A673 (cell line): ENCODE data around the gene HOXB13. TPM values are rescaled to one million over a fixed set of nuclear protein-coding genes. Genes with fewer than 3 reads are reported as not detected.

Source experiments
- BruUV-seq: library from RNA; stranded (reverse); fragments of 400-500 nt; replicated peaks from 2 replicates; lab custom pipeline; 2021; lab: Mats Ljungman, UMichigan
- CTCF ChIA-PET: fragments of 300-600 bp; sonication (Branson Sonifier 250); formaldehyde crosslinking; loops from one replicate; lab custom pipeline; 2022; ENCODE audit warnings: antibody characterized with exemption; lab: Charles Lee
- POLR2A ChIA-PET: fragments of 300-600 bp; sonication (Branson Sonifier 250); formaldehyde crosslinking; loops from one replicate; lab custom pipeline; 2022; ENCODE audit warnings: antibody characterized with exemption; ENCODE audit not compliant: low non-redundant PET; lab: Charles Lee
- DNase-seq: peaks from one replicate; pipeline ENCODE4 v3.0.0-alpha.2; 2015; ENCODE audit warnings: low spot score
- H3K27ac ChIP-seq: fragments of 200-600 bp; sonication (generic); 2 replicates; pipeline ENCODE4 v1.5.1; 2016; ENCODE audit warnings: mixed run types, low read depth, mild to moderate bottlenecking, mixed read lengths, antibody characterized with exemption, low read length; ENCODE audit not compliant: poor library complexity, severe bottlenecking
- H3K27me3 ChIP-seq: fragments of 200-600 bp; sonication (generic); replicated peaks from 2 replicates; pipeline ENCODE4 v1.6.1; 2017; ENCODE audit warnings: mixed run types, low read depth, mild to moderate bottlenecking, mixed read lengths, antibody characterized with exemption, low read length; ENCODE audit not compliant: insufficient read depth, poor library complexity
- H3K36me3 ChIP-seq: fragments of 200-600 bp; sonication (generic); 2 replicates; pipeline ENCODE4 v1.6.1; 2016; ENCODE audit warnings: mixed run types, mild to moderate bottlenecking, mixed read lengths, antibody characterized with exemption, low read length; ENCODE audit not compliant: insufficient read depth, poor library complexity, severe bottlenecking
- H3K4me1 ChIP-seq: fragments of 200-600 bp; sonication (generic); 2 replicates; pipeline ENCODE4 v1.6.1; 2017; ENCODE audit warnings: mixed run types, mild to moderate bottlenecking, mixed read lengths, antibody characterized with exemption, low read length; ENCODE audit not compliant: insufficient read depth, poor library complexity, severe bottlenecking
- H3K4me3 ChIP-seq: fragments of 200-600 bp; sonication (generic); 2 replicates; pipeline ENCODE4 v1.5.1; 2016; ENCODE audit warnings: low read depth, mixed run types, mild to moderate bottlenecking, mixed read lengths, low read length; ENCODE audit not compliant: poor library complexity, severe bottlenecking
- H3K9me3 ChIP-seq: fragments of 200-600 bp; sonication (generic); 2 replicates; pipeline ENCODE4 v1.6.1; 2016; ENCODE audit warnings: mixed run types, low read depth, mild to moderate bottlenecking, mixed read lengths, antibody characterized with exemption, low read length; ENCODE audit not compliant: poor library complexity, severe bottlenecking
- CTCF ChIP-seq: fragments of 300-800, 200-600 bp; sonication (generic); conservative IDR thresholded peaks from 2 replicates; pipeline ENCODE4 v1.5.1; 2017; ENCODE audit warnings: low read depth, mild to moderate bottlenecking, antibody characterized with exemption, low read length, moderate library complexity, mixed read lengths
- EZH2 ChIP-seq: fragments of 200-600 bp; sonication (generic); IDR thresholded peaks from 2 replicates; pipeline ENCODE4 v1.6.1; 2017; ENCODE audit warnings: borderline replicate concordance, low read depth, mild to moderate bottlenecking, mixed read lengths, antibody characterized with exemption, low read length; ENCODE audit not compliant: poor library complexity, severe bottlenecking
- intact Hi-C: fragments of 100-400 bp; cut with micrococcal nuclease; formaldehyde crosslinking; loops from one replicate; pipeline ENCODE4 v1.10.0; 2022; ENCODE audit not compliant: unreplicated experiment
- total RNA-seq: library from RNA; stranded (reverse); gene quantifications from 2 replicates; pipeline ENCODE4 v1.2.3, GENCODE V29; 2021

HOXB13 gene
- total RNA-seq, 1 experiment from 2014 or later: 11.7 TPM

GRCh38 chr17:48770954-48771353 lies 42.4 kb upstream of the HOXB13 start:
- H3K36me3 ChIP-seq: no peaks in the 10 kb centered on the region
- TF ChIP-seq CTCF: no peak
- TF ChIP-seq EZH2: no peak
- peaks cover 8% of the 10 kb centered on the region for H3K4me1 ChIP-seq
- no peaks in the 10 kb centered on the region for H3K9me3 ChIP-seq
- POLR2A ChIA-PET: no interaction called here
- no TSS peak for BruUV-seq
- peak; percentile 67 for DNase-seq
- intact Hi-C loops: no loop called here
- H3K27me3 ChIP-seq: no peaks in the 10 kb centered on the region
- no peak overlapping the region for H3K4me3 ChIP-seq
- H3K27ac ChIP-seq: peak overlapping the region; percentile 26
- CTCF ChIA-PET: no interaction called here

- no peaks in the 10 kb centered on the region for H3K27me3 ChIP-seq
- intact Hi-C loops: no loop called here
- H3K4me3 ChIP-seq: no peak overlapping the region
- H3K27ac ChIP-seq: no peak overlapping the region
- H3K4me1 ChIP-seq: peaks cover 8% of the 10 kb centered on the region
- H3K36me3 ChIP-seq: no peaks in the 10 kb centered on the region
- no peaks in the 10 kb centered on the region for H3K9me3 ChIP-seq
- CTCF ChIA-PET: no interaction called here
- DNase-seq: no peak
- BruUV-seq: no TSS peak
- POLR2A ChIA-PET: no interaction called here
- no peak for TF ChIP-seq EZH2
- no peak for TF ChIP-seq CTCF
These were observed 40.6 kb upstream of the HOXB13 start for GRCh38 chr17:48769009-48769675.

GRCh38 chr17:48767263-48767774 lies 38.8 kb upstream of the HOXB13 start:
- no peak overlapping the region for H3K4me3 ChIP-seq
- no TSS peak for BruUV-seq
- CTCF ChIA-PET: no interaction called here
- intact Hi-C loops: no loop called here
- H3K4me1 ChIP-seq: peaks cover 8% of the 10 kb centered on the region
- no peak for TF ChIP-seq EZH2
- TF ChIP-seq CTCF: no peak
- H3K27ac ChIP-seq: no peak overlapping the region
- no peaks in the 10 kb centered on the region for H3K9me3 ChIP-seq
- H3K27me3 ChIP-seq: no peaks in the 10 kb centered on the region
- DNase-seq: no peak
- no peaks in the 10 kb centered on the region for H3K36me3 ChIP-seq
- POLR2A ChIA-PET: no interaction called here
